IPS-15b (cell line): Measurements from ENCODE around the gene CHRNE.

Source experiments
- H3K27me3 ChIP-seq: one replicate; pipeline ENCODE4 v1.6.1; 2013; ENCODE audit warnings: low read length; ENCODE audit not compliant: control insufficient read depth, insufficient read depth
- H3K36me3 ChIP-seq: one replicate; pipeline ENCODE4 v1.6.1; 2013; ENCODE audit warnings: low read length; ENCODE audit not compliant: control insufficient read depth, insufficient read depth
- H3K4me1 ChIP-seq: one replicate; pipeline ENCODE4 v1.6.1; 2013; ENCODE audit warnings: mild to moderate bottlenecking, low read length; ENCODE audit not compliant: control insufficient read depth, insufficient read depth
- H3K4me3 ChIP-seq: one replicate; pipeline ENCODE4 v1.5.1; 2013; ENCODE audit warnings: low read depth, low read length
- H3K9ac ChIP-seq: one replicate; pipeline ENCODE4 v1.6.1; 2013; ENCODE audit warnings: low read depth, mild to moderate bottlenecking, low read length
- H3K9me3 ChIP-seq: one replicate; pipeline ENCODE4 v1.6.1; 2013; ENCODE audit warnings: mild to moderate bottlenecking, low read length; ENCODE audit not compliant: control insufficient read depth, insufficient read depth

Gene CHRNE

DNA sequence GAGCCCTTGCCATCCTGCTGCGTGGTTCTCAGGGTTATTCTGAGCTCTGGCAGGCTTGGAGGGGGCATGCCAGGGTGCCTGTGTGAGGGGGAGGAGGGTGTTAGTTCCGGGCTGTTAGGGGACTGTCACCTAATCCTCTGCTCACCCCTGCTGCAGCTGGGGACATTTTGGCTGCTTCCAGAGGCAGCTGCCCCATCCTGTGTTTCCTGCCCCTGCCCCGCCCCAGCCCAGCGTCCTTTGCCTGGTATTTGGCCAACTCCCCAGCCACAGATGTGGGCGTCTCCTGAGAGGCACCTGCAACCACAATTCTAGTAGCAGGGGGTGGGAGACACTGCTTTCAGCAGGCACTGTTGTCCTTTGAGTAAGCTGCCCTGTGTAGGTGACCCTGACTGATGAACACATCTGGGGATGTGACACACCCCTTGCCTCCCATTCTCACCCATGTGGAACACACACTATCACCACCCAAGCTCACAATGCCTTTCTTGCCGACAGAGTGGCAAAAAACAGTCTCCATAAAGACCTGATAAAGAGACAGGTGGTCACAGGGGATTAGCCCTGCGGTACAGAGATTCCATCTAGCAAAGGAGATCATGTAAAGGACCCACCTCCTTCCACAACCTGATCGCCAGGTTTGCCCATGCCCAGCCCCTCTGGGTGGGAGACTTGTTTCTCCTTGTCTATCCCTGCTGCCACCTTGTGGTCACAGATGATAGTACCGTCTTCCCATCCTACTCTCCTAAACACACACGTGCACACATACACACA, at the start of gene CHRNE:
Gene CHRNE, minus strand, starts transcription at position 48 of the 768 bp plus-strand sequence. Its CDS starts 35 bp downstream, at position 13.
- Histone ChIP-seq H3K9ac (no peak within 1 kb of the TSS), H3K4me3 (no peak within 1 kb of the TSS)

DNA sequence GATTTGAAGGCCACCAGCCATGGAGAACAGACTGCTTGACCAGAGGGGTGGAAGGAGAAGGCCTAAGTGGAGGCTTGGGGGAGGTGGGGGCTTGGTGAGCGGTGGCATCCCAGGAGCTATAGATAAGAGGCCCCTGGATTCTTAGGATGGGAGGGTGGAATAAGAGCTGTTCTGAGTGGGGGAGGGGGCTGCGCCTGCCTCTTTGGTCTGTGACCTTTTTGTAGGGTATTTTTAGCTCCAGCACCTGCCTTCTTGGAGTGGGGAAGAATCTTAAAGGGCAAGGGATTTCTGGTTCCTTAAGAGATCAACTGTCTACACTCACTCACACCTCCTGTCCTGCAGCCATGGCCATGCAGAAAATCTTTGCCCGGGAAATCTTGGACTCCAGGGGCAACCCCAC, 48.6 kb upstream of the CHRNE start:
- Histone ChIP-seq H3K9me3 (no peaks in the 10 kb centered on the region), H3K27me3 (no peaks in the 10 kb centered on the region), H3K4me1 (peaks cover 9% of the 10 kb centered on the region), H3K9ac (peak overlapping the region; percentile 62), H3K4me3 (peak overlapping the region; percentile 81), H3K36me3 (peaks cover 11% of the 10 kb centered on the region)

More for the DNA sequence above, at the start of gene CHRNE:
- H3K36me3 ChIP-seq: peaks cover 3% of the 10 kb centered on the region
- peaks cover 6% of the 10 kb centered on the region for H3K4me1 ChIP-seq
- no peaks in the 10 kb centered on the region for H3K9me3 ChIP-seq
- no peaks in the 10 kb centered on the region for H3K27me3 ChIP-seq

DNA sequence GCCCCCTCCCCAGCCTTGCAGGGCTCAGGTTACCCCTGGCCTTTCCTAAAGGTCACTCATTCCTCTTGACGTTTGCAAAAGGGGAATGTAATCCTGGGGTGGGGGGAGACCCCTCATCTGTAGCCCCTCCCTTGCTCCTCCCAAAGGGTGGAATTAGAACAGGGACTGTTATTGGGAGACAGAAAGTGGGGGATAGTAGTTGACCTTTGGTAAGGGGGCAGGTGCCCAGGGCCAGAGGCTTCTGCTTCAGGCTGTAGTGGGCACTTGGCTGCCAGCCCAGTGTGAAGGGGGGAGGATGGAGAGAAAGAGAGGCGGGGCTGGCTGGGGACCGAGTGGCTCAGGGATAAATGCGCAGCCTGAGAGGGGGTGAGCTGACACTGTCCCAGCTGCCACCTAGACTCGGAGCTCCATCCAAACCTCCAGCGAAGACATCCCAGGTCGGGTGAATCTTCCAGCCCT, 47.9 kb upstream of the CHRNE start, which contains the start of gene ENO3:
Gene ENO3, plus strand, starts transcription at position 374 of the 459 bp plus-strand sequence. CDS start 711 bp downstream, outside the sequence.
- Histone ChIP-seq H3K4me3 (peak within 1 kb of the TSS; percentile 81), H3K27me3 (no peaks in the 10 kb centered on the region), H3K9ac (peak within 1 kb of the TSS; percentile 88), H3K36me3 (peaks cover 15% of the 10 kb centered on the region), H3K4me1 (peaks cover 13% of the 10 kb centered on the region), H3K9me3 (no peaks in the 10 kb centered on the region)

DNA sequence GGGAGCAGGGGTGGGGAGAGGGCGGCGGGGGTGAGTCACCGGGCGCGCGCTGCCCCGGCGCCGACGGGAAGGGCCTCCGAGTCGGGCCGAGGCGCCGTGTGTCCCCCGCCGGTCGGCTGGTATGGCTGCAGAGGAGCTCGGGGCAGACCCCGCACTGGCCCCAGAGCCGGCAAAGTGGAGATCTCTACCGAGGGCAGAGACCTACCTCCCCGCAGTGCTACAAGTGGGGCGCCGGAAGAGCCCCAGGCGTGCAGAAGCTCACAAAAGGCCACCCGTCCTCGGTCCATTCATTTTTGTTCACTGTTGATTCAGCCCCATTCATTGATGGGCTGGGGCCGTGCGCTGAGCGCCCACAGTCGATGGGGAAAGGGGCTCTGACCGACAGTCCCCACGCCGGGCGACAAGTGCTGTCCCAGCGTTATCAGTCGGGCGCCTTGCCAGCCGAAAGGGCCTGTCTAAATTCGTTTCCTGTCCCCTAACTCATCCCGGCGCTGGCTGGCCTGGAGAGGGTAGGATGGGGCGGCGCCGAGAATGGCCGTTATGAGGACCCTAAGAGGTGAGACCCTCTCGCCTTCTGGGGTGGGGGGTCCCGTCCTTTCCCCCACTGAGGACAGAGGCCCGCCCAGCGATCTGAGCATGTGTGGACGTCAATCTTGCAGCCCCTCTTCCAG, 47.3 kb upstream of the CHRNE start:
- peaks cover 13% of the 10 kb centered on the region for H3K4me1 ChIP-seq
- H3K27me3 ChIP-seq: no peaks in the 10 kb centered on the region

DNA sequence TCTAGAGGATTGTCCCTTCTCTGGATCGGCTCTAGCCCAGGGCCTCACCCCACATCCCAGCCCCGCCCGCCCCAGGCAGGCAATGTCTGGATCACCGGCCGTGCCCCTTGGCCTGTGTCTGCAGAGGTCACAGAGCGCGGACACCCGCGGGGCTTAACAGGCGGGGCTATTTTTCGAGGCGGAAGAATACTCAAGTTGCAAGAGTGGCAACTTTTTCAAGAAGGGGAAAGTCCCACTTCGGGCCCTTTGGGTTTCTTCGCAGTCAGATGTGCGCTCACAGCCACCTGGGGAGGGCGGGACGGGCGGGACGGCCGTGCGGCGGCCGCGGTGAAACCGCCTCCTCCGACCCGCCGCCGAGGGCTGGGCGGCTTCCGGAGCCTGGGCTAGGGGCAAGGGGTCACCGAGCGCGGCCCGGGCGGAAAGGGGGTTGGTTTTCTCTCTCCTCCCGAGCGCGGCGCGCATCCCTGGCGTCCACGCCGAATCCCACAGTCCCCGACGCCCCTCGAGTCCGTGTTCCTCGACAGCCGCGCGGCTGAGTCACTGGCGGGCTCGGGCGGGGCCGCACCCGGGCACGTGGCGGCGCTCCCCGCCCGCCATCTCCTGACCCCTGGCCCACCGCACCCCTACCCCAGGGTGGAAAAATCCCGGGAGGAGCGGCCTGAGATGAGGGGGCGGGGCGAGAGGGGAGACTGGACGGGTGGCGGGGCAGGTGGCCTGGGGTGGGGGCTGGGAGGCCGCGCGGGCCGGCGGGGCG, 46.6 kb upstream of the CHRNE start:
- peak overlapping the region; percentile 62 for H3K4me3 ChIP-seq
- peak overlapping the region; percentile 90 for H3K9ac ChIP-seq
- H3K9me3 ChIP-seq: no peaks in the 10 kb centered on the region
- H3K4me1 ChIP-seq: peaks cover 13% of the 10 kb centered on the region
- H3K36me3 ChIP-seq: peaks cover 27% of the 10 kb centered on the region
- no peaks in the 10 kb centered on the region for H3K27me3 ChIP-seq

More for the DNA sequence above, 47.3 kb upstream of the CHRNE start:
- Histone ChIP-seq H3K9me3 (no peaks in the 10 kb centered on the region), H3K4me3 (peak overlapping the region; percentile 81), H3K36me3 (peaks cover 20% of the 10 kb centered on the region), H3K9ac (peak overlapping the region; percentile 88)

DNA sequence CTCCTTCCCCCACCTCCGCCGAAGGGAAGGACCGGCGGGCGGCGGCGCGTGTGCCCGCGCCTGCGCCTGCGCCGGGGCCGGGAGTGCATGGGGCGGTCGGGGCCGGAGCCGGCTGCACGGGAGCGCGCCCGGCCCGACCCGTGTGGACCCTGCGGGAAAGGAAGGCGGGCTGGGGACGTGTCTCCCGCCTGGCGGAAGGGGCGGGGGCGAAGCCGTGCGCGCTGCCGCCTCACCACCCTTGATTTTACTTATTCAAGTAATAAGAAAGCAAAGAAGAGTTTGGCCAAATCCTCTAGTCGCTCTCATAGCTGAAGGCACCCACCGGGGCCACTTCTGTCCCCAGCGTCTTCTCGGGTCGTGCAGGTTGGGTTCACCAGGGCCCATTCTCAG, 46.0 kb upstream of the CHRNE start:
- H3K36me3 ChIP-seq: peaks cover 33% of the 10 kb centered on the region
- H3K4me3 ChIP-seq: peak overlapping the region; percentile 62
- H3K9me3 ChIP-seq: no peaks in the 10 kb centered on the region
- H3K4me1 ChIP-seq: peaks cover 15% of the 10 kb centered on the region
- peak overlapping the region; percentile 90 for H3K9ac ChIP-seq
- H3K27me3 ChIP-seq: no peaks in the 10 kb centered on the region

DNA sequence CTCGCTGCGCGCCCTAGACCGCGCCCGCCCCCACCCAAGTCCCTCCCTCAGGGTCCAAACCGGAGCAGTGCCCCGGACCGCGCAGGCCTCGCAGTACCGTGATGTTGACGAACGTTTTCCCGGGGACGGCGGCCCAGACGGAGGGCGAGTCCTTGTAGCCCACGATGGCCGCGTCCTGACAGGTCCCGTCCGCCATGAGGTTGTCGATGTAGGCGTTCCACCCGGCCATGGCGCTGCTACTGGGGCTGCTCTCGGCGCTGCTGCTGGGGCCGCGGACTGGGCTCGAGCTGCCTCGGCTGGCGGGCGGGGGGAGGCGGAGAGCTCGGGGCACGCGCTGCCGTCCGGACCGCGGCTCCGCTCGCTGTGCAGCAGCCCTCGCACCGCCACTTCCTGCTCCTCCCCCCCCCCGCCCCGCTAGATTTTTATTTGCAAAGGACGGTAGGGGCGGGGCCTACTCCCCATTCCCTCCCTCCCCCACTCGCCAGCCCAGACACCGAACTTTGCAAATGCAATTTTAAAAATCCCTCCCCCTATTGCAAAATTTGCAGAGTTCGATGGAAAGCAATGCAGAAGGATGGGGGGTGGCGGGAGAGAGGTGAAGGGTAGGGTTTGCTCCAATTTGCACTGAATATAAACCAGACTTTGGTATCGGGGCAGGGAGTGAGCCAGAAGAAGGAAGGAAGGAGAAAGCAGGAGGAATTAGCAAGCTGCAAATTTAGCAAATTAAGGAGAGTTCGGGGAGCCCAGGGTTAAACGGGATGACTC, 45.5 kb upstream of the CHRNE start, which contains the start of gene PFN1:
Gene PFN1, minus strand, starts transcription at position 365 of the 765 bp plus-strand sequence. Its CDS starts 136 bp downstream, at position 229.
- Histone ChIP-seq H3K4me3 (peak within 1 kb of the TSS; percentile 62), H3K27me3 (no peaks in the 10 kb centered on the region), H3K4me1 (peaks cover 15% of the 10 kb centered on the region), H3K36me3 (peaks cover 38% of the 10 kb centered on the region), H3K9me3 (no peaks in the 10 kb centered on the region), H3K9ac (peak within 1 kb of the TSS; percentile 94)

DNA sequence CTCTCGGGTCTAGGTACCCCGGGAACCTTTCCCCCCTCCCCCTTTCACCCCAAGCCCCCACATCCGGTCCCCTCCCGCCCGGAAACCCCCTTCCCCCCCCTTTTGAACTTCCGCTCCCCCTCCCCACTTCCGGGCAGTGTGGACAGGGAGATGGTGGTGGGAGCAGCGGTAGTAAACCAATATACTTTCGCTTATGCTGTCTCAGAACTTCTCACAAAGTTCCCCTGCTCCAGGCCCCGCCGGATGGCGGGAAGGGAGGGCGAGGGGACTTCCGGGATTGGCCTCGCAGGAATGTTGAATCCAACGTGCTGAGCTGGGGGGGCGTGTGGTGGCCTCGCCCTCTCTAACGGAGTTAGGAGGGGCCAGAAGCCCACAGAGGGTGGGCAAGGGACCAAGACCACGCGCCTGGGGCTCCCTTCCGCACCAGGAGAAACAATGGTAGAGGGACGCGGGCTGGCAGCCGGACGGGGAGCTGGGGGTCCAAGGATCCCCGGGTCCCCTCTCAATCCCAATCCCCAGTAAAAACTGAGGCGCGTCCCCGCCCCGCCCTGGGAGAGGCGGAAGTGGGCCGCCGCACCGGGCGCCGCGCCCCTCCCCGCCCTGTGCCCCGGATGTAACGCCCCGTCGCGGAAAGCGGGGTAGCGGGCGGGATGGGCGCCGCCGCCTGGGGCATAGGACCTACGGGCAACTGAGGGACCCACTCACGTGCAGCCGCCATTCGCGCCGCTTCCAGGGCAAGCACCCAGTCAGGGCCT, 44.7 kb upstream of the CHRNE start:
- H3K9ac ChIP-seq: peak overlapping the region; percentile 94
- H3K27me3 ChIP-seq: no peaks in the 10 kb centered on the region
- peaks cover 46% of the 10 kb centered on the region for H3K36me3 ChIP-seq
- H3K4me1 ChIP-seq: peaks cover 15% of the 10 kb centered on the region
- no peaks in the 10 kb centered on the region for H3K9me3 ChIP-seq
- peak overlapping the region; percentile 62 for H3K4me3 ChIP-seq

DNA sequence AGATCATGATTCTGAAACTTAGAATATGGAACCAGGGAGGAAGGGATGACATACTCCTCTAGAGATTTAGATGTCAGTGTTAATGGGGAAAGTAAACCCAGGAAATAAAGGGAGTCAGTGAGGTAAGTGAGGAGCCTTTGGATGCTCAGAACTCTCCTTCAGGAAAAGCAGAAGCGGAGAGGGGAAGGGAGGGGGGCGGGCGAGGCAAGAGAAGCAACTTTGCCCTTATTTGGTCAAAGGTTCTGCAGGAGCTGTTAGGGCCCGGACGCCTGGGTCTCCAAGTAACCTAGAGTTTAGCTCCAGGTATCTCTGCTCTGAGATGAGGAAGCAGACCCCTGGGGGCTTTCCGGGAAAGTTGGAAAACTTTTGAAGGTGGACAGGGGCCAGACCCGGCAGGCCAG, 44.1 kb upstream of the CHRNE start:
- H3K4me1 ChIP-seq: peaks cover 15% of the 10 kb centered on the region
- peak overlapping the region; percentile 62 for H3K4me3 ChIP-seq
- H3K36me3 ChIP-seq: peaks cover 48% of the 10 kb centered on the region
- H3K9me3 ChIP-seq: no peaks in the 10 kb centered on the region
- H3K9ac ChIP-seq: peak overlapping the region; percentile 62
- H3K27me3 ChIP-seq: no peaks in the 10 kb centered on the region

DNA sequence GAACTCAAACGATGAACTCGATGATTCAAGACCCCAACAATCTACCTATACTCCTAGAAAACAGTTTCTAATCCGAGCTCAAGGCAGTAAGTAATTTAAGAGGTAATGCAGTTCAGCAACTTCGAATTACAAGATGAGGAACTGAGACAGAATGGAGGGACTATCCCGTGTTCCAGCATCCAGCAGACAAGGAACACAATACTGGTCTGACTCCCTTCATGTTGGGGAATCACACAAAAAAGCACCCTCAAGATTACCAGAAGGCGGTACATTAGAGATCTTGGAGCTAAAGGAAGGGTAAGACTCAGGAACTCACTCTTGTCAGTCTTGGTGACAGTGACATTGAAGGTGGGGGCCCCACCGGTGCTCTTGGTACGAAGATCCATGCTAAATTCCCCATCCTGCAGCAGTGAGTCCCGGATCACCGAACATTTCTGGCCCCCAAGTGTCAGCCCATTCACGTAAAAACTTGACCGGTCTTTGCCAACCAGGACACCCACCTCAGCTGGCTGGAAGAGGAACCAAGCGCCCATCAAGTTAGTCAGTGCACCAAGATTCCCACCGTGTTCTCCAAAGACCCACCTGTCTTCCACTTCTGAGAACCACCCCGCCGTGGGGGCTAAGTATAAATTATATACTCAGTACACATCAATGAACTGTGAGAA, 43.5 kb upstream of the CHRNE start:
- peak overlapping the region; percentile 62 for H3K9ac ChIP-seq
- H3K4me3 ChIP-seq: peak overlapping the region; percentile 62
- H3K9me3 ChIP-seq: no peaks in the 10 kb centered on the region
- peaks cover 11% of the 10 kb centered on the region for H3K4me1 ChIP-seq
- H3K27me3 ChIP-seq: no peaks in the 10 kb centered on the region
- peaks cover 48% of the 10 kb centered on the region for H3K36me3 ChIP-seq
